ENCODE data around the gene NREP.

GRCh38 chr5:111749303-111750026 is 7.5 kb downstream of the NREP start:
- TF ChIP-seq EZH2 (IDR thresholded peaks at IDR 0.05) (no peak), POLR2AphosphoS5 (IDR thresholded peaks at IDR 0.05; ENCODE audit: borderline replicate concordance, low read depth, low read length) (no peak)

Data from SK-N-MC (cell line).